GM12878 (cell line): Measurements from ENCODE around the gene ZNF462. TPM values are rescaled to one million over a fixed set of nuclear protein-coding genes. Genes with fewer than 3 reads are reported as not detected.

Experiments used
- ATAC-seq: fragments of 200-7000 bp; cut with Tn5 transposase; 3 replicates; pipeline ENCODE4 v1.9.1; 2020; ENCODE audit warnings: mild to moderate bottlenecking, moderate library complexity
- BruUV-seq: library from RNA; stranded (reverse); fragments of 400-500 nt; replicated peaks from 2 replicates; lab custom pipeline; 2021; lab: Mats Ljungman, UMichigan
- CTCF ChIA-PET: fragments of 300-600 bp; sonication (Branson Sonifier 250); formaldehyde crosslinking; extraction: SDS; loops from one replicate; lab custom pipeline; 2021; ENCODE audit warnings: inconsistent platforms; lab: Yijun Ruan, JAX
- POLR2A ChIA-PET: fragments of 350-600 bp; formaldehyde crosslinking; extraction: SDS; loops from one replicate; lab custom pipeline; 2021; ENCODE audit warnings: inconsistent platforms; lab: Charles Lee
- RAD21 ChIA-PET: fragments of 300-600 bp; sonication (Branson Sonifier 250); formaldehyde crosslinking; loops from one replicate; lab custom pipeline; 2023; ENCODE audit warnings: antibody characterized with exemption; ENCODE audit not compliant: unreplicated experiment; lab: Charles Lee
- SMC1A ChIA-PET: fragments of 300-600 bp; sonication (Branson Sonifier 250); formaldehyde crosslinking; loops from one replicate; lab custom pipeline; 2023; ENCODE audit not compliant: unreplicated experiment, uncharacterized antibody; lab: Charles Lee
- DNase-seq: peaks from one replicate; pipeline ENCODE4 v3.0.0-alpha.2; 2011; ENCODE audit warnings: low read depth, low spot score
- FAIRE-seq: peaks from 3 replicates; lab custom pipeline; 2011; peaks lifted over from hg19 to GRCh38; lab: Jason Lieb, UNC
- H2AFZ ChIP-seq: 2 replicates; pipeline ENCODE4 v1.6.0; 2011; ENCODE audit warnings: low read depth, low read length, control low read depth; ENCODE audit not compliant: control insufficient read depth
- H3K27ac ChIP-seq: 2 replicates; pipeline ENCODE4 v1.5.1; 2011; ENCODE audit warnings: control low read depth; ENCODE audit not compliant: control insufficient read depth, insufficient read depth
- H3K27me3 ChIP-seq, 2 experiments: replicated peaks in 1 of 2; 2 replicates each; pipeline versions ENCODE4 v1.6.0 to v1.6.1; 2011; ENCODE audit warnings: low read length in 1 of 2; ENCODE audit not compliant: control insufficient read depth in 2 of 2, insufficient read depth in 2 of 2
- H3K36me3 ChIP-seq, 2 experiments: 2 replicates each; pipeline ENCODE4 v1.5.1; 2011; ENCODE audit warnings: low read length in 1 of 2; ENCODE audit not compliant: control insufficient read depth in 2 of 2, insufficient read depth in 2 of 2
- H3K4me1 ChIP-seq: 2 replicates; pipeline ENCODE4 v1.6.1; 2011; ENCODE audit warnings: mild to moderate bottlenecking, low read length, moderate library complexity, mixed read lengths; ENCODE audit not compliant: control insufficient read depth, insufficient read depth
- H3K4me2 ChIP-seq: 2 replicates; pipeline ENCODE4 v1.6.0; 2011; ENCODE audit warnings: control low read depth; ENCODE audit not compliant: control insufficient read depth, insufficient read depth
- H3K4me3 ChIP-seq: fragments of 200-600 bp; sonication (generic); 2 replicates; pipeline ENCODE4 v1.5.1; 2016
- H3K79me2 ChIP-seq: 2 replicates; pipeline ENCODE4 v1.6.0; 2011; ENCODE audit warnings: low read length; ENCODE audit not compliant: control insufficient read depth, insufficient read depth
- H3K9ac ChIP-seq: 2 replicates; pipeline ENCODE4 v1.8.0; 2011; ENCODE audit warnings: low read length, control low read depth, mixed read lengths; ENCODE audit not compliant: control insufficient read depth, insufficient read depth
- H3K9me3 ChIP-seq: replicated peaks from 3 replicates; pipeline ENCODE4 v1.5.1; 2011; ENCODE audit warnings: mild to moderate bottlenecking, low read length; ENCODE audit not compliant: control insufficient read depth, insufficient read depth
- H4K20me1 ChIP-seq: 2 replicates; pipeline ENCODE4 v1.6.0; 2011; ENCODE audit not compliant: control insufficient read depth, insufficient read depth
- CHD1 ChIP-seq: IDR thresholded peaks from 2 replicates; pipeline ENCODE4 v1.6.1; 2012; ENCODE audit warnings: low read depth, low read length, improper control_type of control experiment
- HDGF ChIP-seq: fragments of 450-650 bp; IDR thresholded peaks from 2 replicates; pipeline ENCODE4 v1.6.1; 2016; ENCODE audit warnings: antibody characterized with exemption
- MXI1 ChIP-seq: fragments of 150-350 bp; IDR thresholded peaks from 2 replicates; pipeline ENCODE4 v1.6.1; 2011; ENCODE audit warnings: low read depth, mild to moderate bottlenecking, inconsistent platforms, low read length, improper control_type of control experiment
- TCF7 ChIP-seq: IDR thresholded peaks from 2 replicates; pipeline ENCODE4 v1.6.1; 2014; ENCODE audit warnings: antibody characterized with exemption, borderline replicate concordance
- USF2 ChIP-seq: IDR thresholded peaks from 2 replicates; pipeline ENCODE4 v1.6.1; 2011; ENCODE audit warnings: low read depth, low read length, improper control_type of control experiment, borderline replicate concordance
- WGBS: methylation state at CpG from one replicate; pipeline ENCODE4 v1.1.6; 2016; ENCODE audit warnings: low lambda C conversion rate; ENCODE audit not compliant: insufficient replicate concordance, insufficient coverage; ENCODE audit errors: missing lambda C conversion rate; 5-methylcytosine and 5-hydroxymethylcytosine counted together
- in situ Hi-C: fragments of 300-500 bp; cut with MboI; formaldehyde crosslinking; loops from 9 replicates; pipeline ENCODE4 v1.14.3; 2018; ENCODE audit warnings: mixed read lengths
- intact Hi-C: fragments of 100-400 bp; cut with micrococcal nuclease; formaldehyde crosslinking; loops from one replicate; pipeline ENCODE4 v1.14.2; 2022; ENCODE audit not compliant: unreplicated experiment
- polyA plus RNA-seq, 11 experiments: library from polyadenylated mRNA; depleted of rRNA in 4 of 11; unstranded in 6 of 11; stranded (reverse) in 5 of 11; fragments of >200 nt; fragmentation: Nextera tagmentation in 4 of 11; fragmentation: Illumina TruSeq in 1 of 11; extraction: Ambion mirVana in 4 of 11; extraction: Trizol in 1 of 11; gene quantifications; 1 replicate in 1 of 11; 2 replicates in 10 of 11; pipeline versions ENCODE4 v1.2.1 to v1.2.3, GENCODE V29; 2011 to 2016; ENCODE audit warnings: inconsistent platforms in 2 of 11, missing spikeins in 2 of 11, low read depth in 1 of 11
- total RNA-seq, 4 experiments: library from RNA; depleted of rRNA in 3 of 4; stranded (reverse); fragments of >200 nt in 3 of 4; fragmentation: Illumina TruSeq in 1 of 4; extraction: Trizol in 1 of 4; gene quantifications; 2 replicates each; pipeline versions ENCODE4 v1.2.1 to v1.2.3, GENCODE V29; 2013 to 2021

ZNF462 gene
- total and polyA plus RNA-seq, 10 of the 15 experiments (the other 5 are each of a cell fraction or from before 2014, with no cell fraction given): 0.27 to 13.7 (median 0.55) TPM

GRCh38 chr9:106867286-106867685 is 4.3 kb downstream of the ZNF462 start:
- no peaks in the 10 kb centered on the region for H3K79me2 ChIP-seq
- FAIRE-seq: no peak

More at GRCh38 chr9:106867286-106867685, 4.3 kb downstream of the ZNF462 start:
- Histone ChIP-seq H2AFZ (no peak overlapping the region), H3K36me3 (no peaks in the 10 kb centered on the region), H3K4me3 (no peak overlapping the region), H3K4me1 (no peaks in the 10 kb centered on the region), H3K27me3 (peaks cover 0 to 2% of the 10 kb centered on the region in 2 experiments; a peak in 1 of 4 replicates), H3K27ac (no peak overlapping the region), H3K9ac (no peak overlapping the region), H3K9me3 (no peaks in the 10 kb centered on the region; the same call in 2 of the 3 replicates), H4K20me1 (no peaks in the 10 kb centered on the region; the same call in 1 of the 2 replicates), H3K4me2 (no peak overlapping the region)
- TF ChIP-seq MXI1 (no peak), CHD1 (no peak), HDGF (no peak), TCF7 (no peak), USF2 (no peak)
- in situ Hi-C loops: no loop called here
- ATAC-seq (no peak), DNase-seq (no peak)
- RAD21 ChIA-PET: interaction anchor here (1.1 to 5.9 kb wide), 8 partner anchors 12 to 177 kb away, joined by 3 to 80 read pairs (median 6); no protein-coding TSS in a partner anchor
- no TSS peak for BruUV-seq
- intact Hi-C loops: loop anchor here (5.0 kb wide), 2 partner anchors 170 to 305 kb away; no protein-coding TSS in a partner anchor
- SMC1A ChIA-PET: interaction anchor here (1.1 to 19.8 kb wide), 6 partner anchors 17 to 114 kb away, joined by 3 to 219 read pairs (median 42); no protein-coding TSS in a partner anchor
- WGBS: 19% methylated on average over 4 of the region's 4 CpGs
- CTCF ChIA-PET: interaction anchor here (1.4 to 6.0 kb wide), 4 partner anchors 14 to 983 kb away, joined by 3 to 26 read pairs (median 5); no protein-coding TSS in a partner anchor
- POLR2A ChIA-PET: interaction anchor here (1.4 to 1.9 kb wide), 3 partner anchors 9 to 113 kb away, joined by 3 to 8 read pairs (median 5); no protein-coding TSS in a partner anchor
